Stimulated activated CD4-positive, alpha-beta T cell treated with anti-CD3 and anti-CD28 coated beads, Interleukin-4, amount 100 ng/mL, for 24 hours (primary cell): ENCODE measurements around the gene CMTM1.

Source experiments
- DNase-seq: peaks from one replicate; pipeline ENCODE4 v3.0.0-alpha.2; 2020

The CMTM1 gene, protein sequence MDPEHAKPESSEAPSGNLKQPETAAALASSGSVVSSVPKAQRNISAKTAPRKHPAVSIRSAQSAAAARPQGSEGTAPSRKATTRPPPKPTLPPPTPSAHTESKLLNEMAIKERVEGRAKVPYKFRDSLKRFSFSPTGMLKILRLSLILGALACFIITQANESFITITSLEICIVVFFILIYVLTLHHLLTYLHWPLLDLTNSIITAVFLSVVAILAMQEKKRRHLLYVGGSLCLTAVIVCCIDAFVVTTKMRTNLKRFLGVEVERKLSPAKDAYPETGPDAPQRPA

DNA sequence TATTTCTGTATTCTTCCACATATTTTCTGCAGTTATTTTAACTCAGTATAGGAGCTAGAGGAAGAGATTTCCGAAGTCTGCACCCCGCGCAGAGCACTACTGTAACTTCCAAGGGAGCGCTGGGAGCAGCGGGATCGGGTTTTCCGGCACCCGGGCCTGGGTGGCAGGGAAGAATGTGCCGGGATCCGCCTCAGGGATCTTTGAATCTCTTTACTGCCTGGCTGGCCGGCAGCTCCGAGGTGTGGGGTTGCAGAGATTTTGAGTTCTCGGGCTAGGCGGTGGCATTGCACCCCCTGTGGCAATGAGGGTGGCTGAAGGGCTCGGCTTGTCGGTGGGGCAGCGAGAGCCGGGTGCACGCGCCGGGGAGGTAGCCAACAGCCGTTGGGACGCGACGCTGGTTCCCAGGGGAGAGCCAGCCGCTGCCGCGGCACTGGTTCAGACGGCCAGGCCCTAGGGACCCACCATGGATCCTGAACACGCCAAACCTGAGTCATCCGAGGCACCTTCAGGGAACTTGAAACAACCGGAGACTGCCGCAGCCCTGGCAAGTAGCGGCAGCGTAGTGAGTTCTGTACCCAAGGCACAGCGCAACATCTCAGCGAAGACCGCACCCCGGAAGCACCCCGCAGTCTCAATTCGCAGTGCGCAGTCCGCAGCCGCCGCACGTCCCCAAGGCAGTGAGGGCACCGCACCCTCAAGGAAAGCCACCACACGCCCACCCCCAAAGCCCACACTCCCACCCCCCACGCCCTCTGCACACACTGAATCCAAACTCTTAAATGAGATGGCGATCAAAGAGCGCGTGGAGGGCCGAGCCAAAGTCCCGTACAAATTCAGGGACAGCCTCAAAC lies at the start of gene CMTM1:
TSS of gene CMTM1 (plus strand) at position 389 of the 851 bp plus-strand sequence. CDS start at position 464, 75 bp downstream.
- DNase-seq: no peak

DNA sequence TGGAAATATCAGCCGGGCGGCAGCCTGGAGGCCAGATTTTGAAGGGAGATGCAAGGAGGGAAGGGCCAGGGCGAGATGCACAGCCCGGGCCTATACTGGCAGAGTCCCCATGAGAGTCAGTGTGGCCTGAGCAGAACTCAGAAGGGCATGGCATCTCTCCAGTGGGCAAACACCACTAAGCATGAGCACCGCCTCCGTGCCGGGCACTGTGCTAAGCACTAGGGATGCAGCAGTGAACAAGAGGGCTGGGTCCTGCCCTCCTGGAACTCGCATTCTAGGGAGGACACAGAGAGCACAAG lies 49.8 kb upstream of the CMTM1 start:
- DNase-seq: no peak

DNA sequence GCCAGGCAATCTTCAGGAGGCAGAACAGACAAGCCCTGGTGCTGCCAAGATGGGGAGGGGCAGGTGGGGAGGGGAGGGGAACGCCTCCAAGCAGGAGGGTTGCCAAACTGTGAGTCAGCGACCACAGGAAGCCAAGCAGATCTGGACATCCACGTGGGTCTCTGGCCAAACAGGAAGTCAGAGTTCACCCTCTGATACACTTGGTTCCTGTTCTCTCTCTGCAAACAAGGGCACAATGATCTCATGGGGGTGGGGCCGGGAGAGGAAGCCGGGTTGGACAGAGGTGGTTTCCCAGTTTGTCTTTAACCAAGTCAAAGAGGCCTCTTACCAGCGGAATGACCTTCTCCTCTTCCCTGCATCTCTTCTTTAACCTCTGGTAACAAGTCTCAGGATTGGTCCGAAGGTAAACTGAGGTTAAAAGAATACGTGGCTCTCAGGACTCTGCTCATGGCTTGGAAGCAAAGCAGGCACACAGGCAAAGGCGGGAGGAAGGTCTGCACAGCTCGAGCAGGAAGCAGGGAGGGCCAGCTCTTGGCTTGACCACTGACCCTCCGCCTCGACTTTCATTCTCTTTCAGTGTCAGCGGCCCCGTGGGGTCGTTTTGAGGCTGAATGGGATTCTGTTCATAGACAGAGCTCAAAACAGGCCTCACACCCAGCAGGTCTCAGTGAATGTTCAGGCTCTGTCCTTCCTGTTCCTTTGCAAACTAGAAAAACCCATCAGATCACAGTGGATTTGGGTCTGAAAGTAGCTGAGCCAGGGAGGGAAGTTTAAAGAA lies 49.2 kb upstream of the CMTM1 start:
- peak; percentile 71 for DNase-seq

DNA sequence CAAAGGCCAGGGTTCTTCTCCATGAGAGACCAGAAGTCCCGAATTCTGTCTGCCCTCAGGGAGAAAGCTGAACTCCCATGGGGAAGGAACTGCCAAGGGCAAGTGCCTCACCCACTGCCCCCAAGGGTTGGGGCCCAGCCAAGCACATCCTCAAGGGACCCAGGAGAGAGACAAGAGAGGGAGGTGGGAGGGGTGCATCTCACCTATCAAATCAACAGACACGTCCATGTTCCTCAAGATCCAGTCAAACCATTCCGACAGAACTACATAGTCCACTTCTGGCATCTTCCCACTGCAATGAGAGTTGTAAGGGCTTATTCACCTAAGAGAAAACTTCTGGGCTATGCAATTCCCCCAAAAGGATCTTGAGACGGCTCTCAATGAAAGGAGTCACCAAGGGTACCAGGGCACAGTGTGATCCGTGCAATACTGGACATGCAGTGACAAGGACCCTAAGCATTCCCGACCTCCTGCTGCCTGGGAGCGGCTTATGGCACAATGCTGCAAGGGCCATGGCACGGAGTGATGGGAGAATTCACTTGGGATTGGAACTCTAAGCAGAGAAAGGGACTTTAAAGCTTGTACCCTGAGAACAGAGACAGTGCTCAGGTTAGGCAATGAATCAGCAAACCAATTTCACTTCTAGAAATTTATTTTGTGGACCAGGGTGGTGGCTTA lies 48.5 kb upstream of the CMTM1 start:
- no peak for DNase-seq

DNA sequence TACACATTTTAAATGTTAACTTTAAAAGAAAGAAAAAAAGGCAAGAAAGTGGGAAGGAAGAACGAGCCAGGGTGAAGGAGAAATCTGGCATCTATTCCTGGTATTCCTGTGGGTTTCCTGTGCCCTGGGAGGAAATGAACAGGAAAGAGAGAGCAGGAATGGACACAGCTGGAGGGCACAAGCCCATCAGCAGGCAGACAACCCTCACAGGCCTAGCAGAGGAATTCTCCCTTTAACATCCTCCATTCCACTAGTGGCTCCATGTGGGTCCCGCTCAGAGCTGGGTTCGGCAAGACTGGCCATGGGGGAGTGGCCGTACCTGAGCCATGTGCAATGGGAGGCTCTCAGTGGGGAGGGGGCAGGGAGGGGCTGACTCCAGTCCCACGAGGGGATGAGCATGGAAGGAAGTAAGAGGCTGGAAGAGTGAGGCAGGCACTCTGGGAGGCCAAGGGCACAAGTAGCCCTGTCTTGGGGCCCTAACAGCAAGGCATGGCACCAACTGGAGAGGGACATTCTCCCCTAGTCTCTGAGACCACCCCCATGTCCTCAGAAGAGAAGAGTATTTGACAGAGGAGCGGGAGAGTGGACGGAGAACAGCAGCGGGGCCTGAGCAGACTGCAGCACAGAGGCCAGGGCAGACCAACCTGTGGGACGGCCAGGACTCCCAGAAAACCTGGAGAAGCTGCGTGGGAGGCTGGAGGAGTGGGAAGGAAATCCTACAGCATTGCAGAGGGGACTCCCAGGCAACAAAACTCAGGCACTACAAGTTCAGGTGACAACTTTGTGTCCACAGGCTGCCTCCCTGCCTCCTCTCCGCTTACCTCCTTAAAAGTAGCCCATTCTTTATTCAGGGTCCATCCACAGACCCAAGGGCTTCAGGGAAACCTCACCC lies 46.5 kb upstream of the CMTM1 start:
- DNase-seq: no peak

DNA sequence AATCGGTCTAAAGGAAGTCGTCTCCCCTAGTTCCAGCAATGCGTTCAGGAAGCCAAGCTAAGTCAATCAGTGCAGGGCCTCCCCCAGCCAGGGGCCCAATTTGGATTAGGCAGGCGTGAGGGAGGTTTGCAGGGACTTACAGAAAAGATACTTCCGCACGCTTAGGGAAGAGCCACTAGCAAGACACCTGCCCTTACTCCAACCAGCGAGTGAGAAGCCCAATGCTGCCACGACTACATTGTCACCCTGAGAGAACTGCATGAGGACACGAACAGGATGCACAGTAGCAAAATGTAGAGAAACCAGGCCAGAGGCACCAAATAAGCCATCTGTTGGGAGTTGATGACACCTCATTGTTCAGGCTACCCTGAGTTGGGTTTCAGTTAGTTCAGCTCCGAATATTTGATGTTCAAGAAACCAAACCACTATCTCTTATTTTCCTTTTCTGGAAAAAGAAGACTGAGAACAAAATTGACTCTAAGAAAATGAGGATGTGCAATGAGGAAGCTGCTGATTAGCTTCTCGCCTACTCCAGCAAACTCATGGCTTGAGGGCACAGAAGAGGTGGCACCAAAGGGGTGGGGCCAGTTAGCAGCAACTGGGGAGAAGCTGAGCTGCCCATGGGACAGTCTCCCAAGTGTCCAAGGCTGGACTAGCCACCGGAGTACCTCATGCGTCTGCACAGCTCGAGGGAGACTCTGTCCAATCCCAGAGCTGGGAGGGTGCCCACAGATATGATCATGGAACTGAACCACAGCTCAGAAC lies 45.7 kb upstream of the CMTM1 start:
- DNase-seq: no peak

DNA sequence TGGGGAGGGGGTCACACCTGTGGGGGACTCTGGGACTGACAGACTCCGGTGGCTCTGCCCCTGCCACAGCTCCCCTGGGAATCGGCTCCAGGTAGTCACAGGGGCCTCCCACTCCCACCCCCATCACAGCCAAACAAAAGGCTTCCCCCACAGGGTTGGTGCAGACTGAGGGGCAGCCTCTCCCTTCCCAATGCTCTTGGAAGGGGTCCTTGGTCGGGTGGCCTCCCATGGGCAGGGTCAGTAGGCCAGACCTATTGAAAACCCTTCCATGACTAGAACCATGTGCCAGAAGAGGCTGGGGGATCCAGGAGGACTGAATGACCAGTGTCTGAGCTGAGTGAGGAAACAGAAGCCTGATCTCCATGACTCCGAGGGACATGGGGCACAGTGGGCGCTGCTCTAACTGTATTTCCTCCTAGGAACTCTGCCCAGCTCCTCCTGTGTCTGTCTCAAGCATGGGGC lies 45.0 kb upstream of the CMTM1 start:
- DNase-seq: no peak

DNA sequence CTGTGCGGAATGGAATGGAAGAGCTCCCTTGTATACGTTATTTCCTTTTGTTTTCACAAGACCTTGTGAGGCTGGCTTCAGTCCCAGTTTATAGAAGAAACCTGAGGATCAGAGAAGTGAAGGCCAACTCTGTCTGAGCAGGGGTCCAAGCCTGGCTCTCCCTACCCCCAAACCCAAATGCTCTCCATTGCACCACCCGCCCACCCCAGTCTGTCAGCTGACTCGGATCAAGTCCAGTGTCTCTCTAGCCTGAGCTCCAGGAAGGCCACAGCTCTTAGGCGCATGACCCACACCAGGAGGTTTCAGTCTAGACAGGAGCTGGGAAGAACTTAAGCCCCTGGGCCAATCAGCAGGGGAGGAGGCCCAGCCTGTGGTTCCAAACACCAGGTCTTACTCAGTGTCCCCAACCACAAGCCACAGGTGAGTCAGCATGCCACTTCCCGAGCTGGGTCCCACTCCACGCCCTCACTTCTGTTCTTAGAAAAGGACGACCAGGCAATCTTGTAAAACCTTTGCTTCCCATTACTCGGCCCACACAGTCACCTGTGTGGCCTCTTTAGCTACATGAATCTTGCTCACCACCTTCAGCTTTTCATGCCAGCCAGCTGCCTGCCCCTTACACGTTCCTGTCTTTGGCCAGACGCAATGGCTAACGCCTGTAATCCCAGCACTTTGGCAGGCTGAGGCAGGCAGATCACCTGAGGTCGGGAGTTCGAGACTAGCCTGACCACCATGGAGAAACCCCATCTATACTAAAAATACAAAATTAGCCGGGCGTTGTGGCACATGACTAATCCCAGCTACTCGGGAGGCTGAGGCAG lies 44.1 kb upstream of the CMTM1 start:
- DNase-seq: peak; percentile 95

DNA sequence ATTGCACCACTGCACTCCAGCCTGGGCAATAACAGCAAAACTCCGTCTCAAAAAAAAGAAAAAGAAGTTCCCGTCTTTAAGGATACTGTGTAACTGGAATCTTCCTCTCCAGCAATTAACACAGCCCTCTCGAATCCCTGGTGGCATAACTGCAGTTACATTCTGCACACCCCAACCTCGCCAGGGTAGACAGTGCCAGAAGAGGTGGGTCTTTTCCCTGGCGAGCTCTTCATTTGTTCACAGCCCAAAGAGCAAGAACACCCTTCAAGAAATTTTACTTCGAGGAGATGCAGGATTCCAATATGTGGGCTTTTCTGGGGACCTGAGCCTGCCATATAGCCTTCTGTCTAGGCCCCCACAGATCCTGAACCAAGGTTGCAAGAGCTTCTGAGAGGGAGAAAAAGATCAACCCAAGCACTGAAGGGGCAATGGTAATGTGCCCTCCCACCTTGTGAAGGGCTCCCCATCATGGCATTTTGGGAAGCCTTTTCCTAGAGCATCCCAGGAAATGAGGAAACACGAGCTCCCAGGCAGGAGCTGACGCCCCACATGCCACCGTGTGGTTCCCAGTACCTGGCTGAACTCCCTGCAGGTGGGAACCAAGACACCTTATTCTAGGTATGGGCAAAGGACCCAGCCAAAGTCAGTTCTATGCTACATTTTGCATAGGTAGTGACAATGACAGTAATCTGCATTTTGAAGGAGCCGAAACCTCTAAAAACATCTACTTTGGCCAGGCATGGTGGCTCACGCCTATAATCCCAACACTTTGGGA lies 43.2 kb upstream of the CMTM1 start:
- DNase-seq: no peak

DNA sequence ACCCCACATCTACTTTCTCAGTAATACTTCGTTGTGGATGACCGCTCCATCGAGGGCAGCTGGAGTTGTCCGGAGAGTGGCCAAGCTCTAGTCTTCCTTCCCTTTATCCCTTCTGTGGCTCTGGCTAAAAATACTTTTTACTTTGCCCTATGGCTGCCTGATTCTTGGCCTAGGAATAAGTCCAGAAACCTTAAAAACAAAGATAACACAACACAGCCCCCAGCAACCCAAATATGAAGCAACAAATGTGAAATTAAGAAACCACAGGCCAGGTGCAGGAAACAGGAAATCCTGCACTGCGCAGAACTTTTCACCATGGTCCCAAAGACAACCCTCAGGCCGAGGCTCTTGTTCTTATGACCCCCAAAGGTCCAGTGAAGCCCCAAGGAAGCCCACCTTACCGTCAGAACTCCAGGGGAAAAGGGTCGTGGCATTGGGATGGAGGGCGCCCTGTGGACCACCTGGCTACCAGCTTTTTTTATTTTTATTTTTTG lies 42.3 kb upstream of the CMTM1 start:
- no peak for DNase-seq

DNA sequence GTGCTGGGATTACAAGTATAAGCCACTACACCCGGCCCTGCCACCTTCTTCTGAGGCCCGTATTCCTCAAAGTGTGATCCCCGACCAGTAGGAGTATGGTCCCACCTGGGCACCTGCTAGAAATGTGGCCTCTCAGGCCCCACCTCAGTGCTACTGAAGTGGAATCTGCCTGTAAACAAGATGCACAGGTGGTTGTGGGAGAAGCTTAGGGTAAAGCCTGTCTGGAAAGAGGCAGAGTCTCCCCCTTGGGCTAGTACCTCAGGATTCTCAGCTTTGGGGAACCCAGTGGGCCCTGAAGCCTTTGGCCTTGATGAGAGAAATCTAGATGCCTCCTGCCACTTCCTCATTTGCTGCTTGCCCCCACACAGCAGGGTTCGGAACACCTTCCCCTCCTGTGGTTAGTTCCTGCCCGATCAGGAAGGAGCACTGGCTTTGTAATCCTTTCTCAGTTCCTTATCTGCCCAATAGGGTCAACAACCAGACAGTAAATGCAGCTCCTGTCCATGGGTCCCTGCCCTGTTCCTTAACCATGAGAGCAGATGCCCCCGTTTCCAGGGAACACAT lies 41.6 kb upstream of the CMTM1 start:
- no peak for DNase-seq

DNA sequence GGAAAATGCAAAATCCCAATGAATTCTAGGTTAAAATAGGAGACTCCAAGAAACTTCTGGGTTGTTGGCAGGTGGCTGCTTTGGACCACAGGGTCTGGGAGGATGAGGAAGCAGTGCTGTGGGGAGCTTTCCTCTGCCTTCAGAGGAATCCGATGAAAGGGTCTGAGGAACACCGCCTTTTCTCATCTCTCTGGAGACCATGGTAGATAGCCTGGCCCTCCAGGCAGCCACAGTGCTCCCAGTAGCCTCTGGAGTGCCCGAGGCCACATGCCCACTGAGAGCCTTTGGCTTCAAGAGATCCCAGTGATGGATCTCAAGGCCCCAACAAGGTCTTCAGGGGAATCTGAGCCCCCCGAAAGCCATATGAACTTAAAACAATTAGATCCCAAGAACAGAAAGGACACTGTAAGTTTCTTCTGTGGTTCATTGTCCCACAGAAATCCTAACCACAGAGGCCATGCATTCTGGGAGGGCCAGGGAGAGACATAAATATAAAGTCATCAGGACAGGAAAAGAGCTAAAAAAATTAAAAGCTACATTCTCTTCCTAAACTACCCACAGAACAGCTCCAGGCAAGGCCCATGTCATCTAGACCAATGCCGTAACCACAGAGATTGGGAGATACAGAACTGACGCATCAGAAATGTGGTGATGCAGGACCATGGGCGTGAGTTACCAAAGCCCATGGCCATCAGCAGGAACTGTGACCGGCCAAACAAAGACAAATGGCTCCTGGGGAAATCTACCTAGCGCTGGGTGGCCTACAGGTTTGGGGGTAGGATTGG lies 40.7 kb upstream of the CMTM1 start:
- no peak for DNase-seq

DNA sequence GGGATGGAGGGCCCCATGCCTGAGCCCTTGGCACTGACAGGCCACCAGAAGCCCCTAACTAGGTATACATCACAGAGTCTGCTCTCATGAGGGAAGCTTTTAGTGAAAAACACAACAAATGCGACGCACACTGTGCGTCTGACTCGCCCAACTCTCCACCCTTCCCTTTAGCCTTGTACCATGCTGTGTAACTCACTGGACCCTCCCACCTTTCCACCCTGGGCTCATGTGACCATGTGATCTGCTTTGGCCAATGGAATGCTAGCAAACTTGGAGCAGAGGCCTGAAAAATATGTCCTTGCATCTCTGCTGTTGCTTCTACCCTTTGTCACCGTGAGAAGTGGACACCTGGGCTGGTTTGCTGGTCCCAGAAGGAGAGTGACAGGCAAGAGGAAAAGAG lies 37.9 kb upstream of the CMTM1 start:
- no peak for DNase-seq

DNA sequence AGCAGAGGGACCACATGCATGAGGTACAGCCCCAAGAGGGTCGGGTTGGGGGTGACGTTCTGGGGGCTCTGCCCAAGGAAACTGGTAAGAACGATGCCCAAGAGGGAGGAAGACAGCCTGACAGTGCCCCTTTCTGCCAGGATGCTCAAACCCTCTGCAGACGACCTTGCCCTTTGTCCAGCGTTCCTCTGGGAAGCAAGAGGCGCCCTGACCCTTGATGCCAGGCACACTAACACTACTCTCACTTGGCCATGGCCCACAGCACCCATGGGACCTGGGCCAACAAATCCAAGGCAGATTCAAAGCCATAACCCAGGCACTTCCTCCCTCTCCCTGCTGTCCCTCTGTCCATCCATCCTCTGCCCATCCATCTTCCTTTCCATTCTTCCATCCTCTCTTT lies 36.8 kb upstream of the CMTM1 start:
- no peak for DNase-seq

DNA sequence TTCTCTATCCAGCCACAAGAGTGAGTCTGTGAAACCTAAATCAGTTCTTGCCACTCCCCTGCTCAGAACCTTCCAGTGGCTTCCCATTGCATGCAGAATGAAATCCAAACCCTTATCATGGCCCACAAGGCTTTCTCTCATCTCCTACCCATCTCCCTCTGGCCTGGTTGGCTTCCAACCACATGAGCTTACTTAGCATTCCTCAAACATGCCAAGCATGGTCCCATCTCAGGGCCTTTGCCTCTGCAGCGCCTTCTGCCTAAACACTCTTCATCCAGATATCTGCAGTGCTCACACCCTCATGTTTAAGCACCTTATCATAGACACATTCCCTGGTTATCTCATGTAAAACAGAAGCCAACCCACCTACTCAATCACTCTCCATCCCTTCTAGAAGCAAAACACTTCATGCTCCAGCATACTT lies 31.9 kb upstream of the CMTM1 start:
- no peak for DNase-seq

DNA sequence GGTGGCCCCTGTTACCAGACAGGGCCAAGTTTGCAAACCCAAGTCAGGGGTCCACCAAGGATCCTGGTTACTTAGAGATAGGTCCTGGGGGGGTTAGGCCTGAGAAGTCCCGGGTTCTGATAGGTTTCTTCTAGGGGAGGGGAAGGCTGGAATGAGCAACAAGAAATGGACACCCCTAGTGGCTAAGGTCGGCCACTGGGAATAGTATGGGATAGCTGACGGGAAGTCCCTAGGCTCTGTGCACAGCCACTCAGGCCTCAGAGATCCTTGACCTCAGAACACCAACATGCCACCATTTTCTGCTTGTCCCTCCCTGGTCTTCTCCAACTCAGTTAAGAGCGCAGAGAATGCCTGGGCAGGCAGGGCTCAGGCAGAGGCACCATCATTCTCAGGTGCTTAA lies 29.7 kb upstream of the CMTM1 start:
- DNase-seq: no peak

DNA sequence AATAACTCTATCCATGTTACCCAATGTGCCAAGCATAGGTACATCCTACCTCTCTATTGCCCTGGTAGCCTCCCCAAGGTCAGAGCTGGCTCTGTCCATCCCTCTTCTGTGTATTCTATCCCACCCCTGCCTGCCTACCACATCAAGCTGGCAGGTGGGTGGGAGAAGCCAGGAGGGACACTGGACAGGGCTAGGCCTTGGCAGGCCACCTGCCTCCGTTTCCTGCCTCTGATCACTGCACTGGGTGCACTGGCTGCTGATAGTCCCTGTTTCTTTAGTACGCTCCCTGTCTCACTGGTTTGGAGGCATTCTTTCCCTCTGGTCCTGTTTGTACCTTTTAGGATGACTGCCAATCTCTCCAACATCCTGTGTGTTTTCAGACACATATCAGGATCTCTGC lies 29.0 kb upstream of the CMTM1 start:
- no peak for DNase-seq

DNA sequence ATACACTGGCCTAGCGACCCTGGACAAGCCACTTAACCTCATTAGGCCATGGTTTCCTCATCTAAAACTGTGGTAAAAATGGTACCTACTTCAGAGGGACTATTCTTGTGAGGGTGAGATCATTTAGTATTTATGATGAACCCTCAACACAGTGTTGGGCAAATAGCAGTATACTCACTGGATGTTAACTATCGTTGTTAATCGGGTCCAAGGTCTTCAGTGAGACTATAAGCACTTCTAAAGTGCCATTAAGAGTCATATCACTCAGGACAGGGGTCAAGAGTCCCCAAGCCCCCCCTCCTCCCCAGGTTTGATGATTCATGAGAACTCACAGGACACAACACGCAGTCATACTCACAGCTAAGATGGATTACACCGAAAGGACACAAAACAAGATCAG lies 27.3 kb upstream of the CMTM1 start:
- no peak for DNase-seq
